ENCODE data around the gene KCTD5.

KCTD5 gene

GRCh38 chr16:2682209-2683021, at the start of gene KCTD5 (continued):
- TF ChIP-seq ZBTB49 (tag by site-specific recombination; IDR thresholded peaks at IDR 0.05; ENCODE audit: low read depth) (no peak), ZNF391 (tag by site-specific recombination; IDR thresholded peaks at IDR 0.05; ENCODE audit: borderline replicate concordance, low read depth) (no peak; the same call in 1 of the 2 replicates), ZBTB20 (tag by site-specific recombination; IDR thresholded peaks at IDR 0.05) (peak; percentile 67; the same call in 1 of the 2 replicates), ZNF184 (tag by site-specific recombination; IDR thresholded peaks at IDR 0.05) (peak; percentile 35; the same call in 1 of the 2 replicates), ZNF558 (tag by site-specific recombination; IDR thresholded peaks at IDR 0.05) (no peak), ZXDB (tag by site-specific recombination; IDR thresholded peaks at IDR 0.05) (peak; percentile 99), ZNF138 (tag by site-specific recombination; IDR thresholded peaks at IDR 0.05; ENCODE audit: borderline replicate concordance) (no peak), ZBTB48 (tag by site-specific recombination; IDR thresholded peaks at IDR 0.05) (no peak), ZNF426 (tag by site-specific recombination; IDR thresholded peaks at IDR 0.05) (no peak), REST (tag by site-specific recombination; IDR thresholded peaks at IDR 0.05) (no peak), ZNF513 (tag by site-specific recombination; IDR thresholded peaks at IDR 0.05) (no peak; the same call in 1 of the 2 replicates), TCF7L2 (IDR thresholded peaks at IDR 0.05; ENCODE audit: borderline replicate concordance, low read depth, low read length) (no peak), SP2 (tag by site-specific recombination; IDR thresholded peaks at IDR 0.05) (peak; percentile 99), ZNF239 (tag by site-specific recombination; IDR thresholded peaks at IDR 0.05) (0 out of 2 replicates have a peak, but pooled peaks have one; percentile 50), ZNF2 (tag by site-specific recombination; IDR thresholded peaks at IDR 0.05) (peak; percentile 96), ZNF677 (tag by site-specific recombination; IDR thresholded peaks at IDR 0.05) (0 out of 2 replicates have a peak, but pooled peaks have one; percentile 21), TRIM28 (IDR thresholded peaks at IDR 0.05; ENCODE audit: borderline replicate concordance, low read length) (no peak; the same call in 1 of the 2 replicates), SP3 (tag by site-specific recombination; IDR thresholded peaks at IDR 0.05) (peak; percentile 99), ZNF114 (tag by site-specific recombination; IDR thresholded peaks at IDR 0.05) (no peak), BCL11B (tag by site-specific recombination; IDR thresholded peaks at IDR 0.05; ENCODE audit: low read depth) (peak; percentile 32; the same call in 1 of the 2 replicates), ZBTB11 (tag by site-specific recombination; conservative IDR thresholded peaks at IDR 0.05; ENCODE audit: low read depth) (peak; percentile 100), GLIS1 (tag by site-specific recombination; IDR thresholded peaks at IDR 0.05) (no peak; the same call in 1 of the 2 replicates), ZFHX2 (tag by site-specific recombination; conservative IDR thresholded peaks at IDR 0.05) (peak; percentile 96), PRDM1 (tag by site-specific recombination; IDR thresholded peaks at IDR 0.05) (no peak), ZNF830 (tag by site-specific recombination; IDR thresholded peaks at IDR 0.05; ENCODE audit: low read depth) (no peak), ZNF16 (tag by site-specific recombination; IDR thresholded peaks at IDR 0.05; ENCODE audit: low read depth) (no peak), ZNF10 (tag by site-specific recombination; IDR thresholded peaks at IDR 0.05) (no peak), ZBTB21 (tag by site-specific recombination; IDR thresholded peaks at IDR 0.05) (peak; percentile 99), ZNF324 (tag by site-specific recombination; IDR thresholded peaks at IDR 0.05) (peak; percentile 96), ZNF394 (tag by site-specific recombination; IDR thresholded peaks at IDR 0.05; ENCODE audit: borderline replicate concordance) (peak; percentile 76; the same call in 1 of the 2 replicates)
